Measurements from ENCODE around the gene NDUFB5. TPM values are rescaled to one million over a fixed set of nuclear protein-coding genes. Genes with fewer than 3 reads are reported as not detected.

Gene NDUFB5
- total and polyA plus RNA-seq, 10 of the 15 experiments (the other 5 are each of a cell fraction or from before 2014, with no cell fraction given), result 82.0 to 320 (median 126) TPM

- intact Hi-C loops (cut with micrococcal nuclease; ENCODE audit: unreplicated experiment), result no loop called here
- POLR2A ChIA-PET, result interaction anchor here (0.5 kb wide), 1 partner anchor 30 kb away, joined by 4 read pairs; no protein-coding TSS in a partner anchor
- Histone ChIP-seq H3K36me3 (ENCODE audit: control insufficient read depth in 2 of 2, insufficient read depth in 2 of 2, low read length in 1 of 2) (peaks cover 4 to 20% of the 10 kb centered on the region in 2 experiments; a peak in 3 of 4 replicates), H3K9ac (ENCODE audit: control insufficient read depth, insufficient read depth, low read length) (no peak overlapping the region), H3K79me2 (ENCODE audit: control insufficient read depth, insufficient read depth, low read length) (peaks cover 25% of the 10 kb centered on the region), H3K4me1 (ENCODE audit: control insufficient read depth, insufficient read depth, low read length) (no peaks in the 10 kb centered on the region), H3K4me2 (ENCODE audit: control insufficient read depth, insufficient read depth) (no peak overlapping the region), H3K27ac (ENCODE audit: control insufficient read depth, insufficient read depth) (no peak overlapping the region), H4K20me1 (ENCODE audit: control insufficient read depth, insufficient read depth) (no peaks in the 10 kb centered on the region), H2AFZ (ENCODE audit: control insufficient read depth, low read depth, low read length) (no peak overlapping the region), H3K4me3 (no peak overlapping the region), H3K9me3 (replicated peaks; ENCODE audit: control insufficient read depth, insufficient read depth, low read length) (no peaks in the 10 kb centered on the region), H3K27me3 (replicated peaks in 1 of 2; ENCODE audit: control insufficient read depth in 2 of 2, insufficient read depth in 2 of 2, low read length in 1 of 2) (no peaks in the 10 kb centered on the region)
- no peak for TF ChIP-seq ATF7 (IDR thresholded peaks at IDR 0.05; ENCODE audit: low read depth)
- no peak for TF ChIP-seq TCF7 (IDR thresholded peaks at IDR 0.05; ENCODE audit: borderline replicate concordance)
- TF ChIP-seq MEF2B (IDR thresholded peaks at IDR 0.05; ENCODE audit: partially characterized antibody, poor library complexity, severe bottlenecking), result no peak
- TF ChIP-seq, protein P1, sequence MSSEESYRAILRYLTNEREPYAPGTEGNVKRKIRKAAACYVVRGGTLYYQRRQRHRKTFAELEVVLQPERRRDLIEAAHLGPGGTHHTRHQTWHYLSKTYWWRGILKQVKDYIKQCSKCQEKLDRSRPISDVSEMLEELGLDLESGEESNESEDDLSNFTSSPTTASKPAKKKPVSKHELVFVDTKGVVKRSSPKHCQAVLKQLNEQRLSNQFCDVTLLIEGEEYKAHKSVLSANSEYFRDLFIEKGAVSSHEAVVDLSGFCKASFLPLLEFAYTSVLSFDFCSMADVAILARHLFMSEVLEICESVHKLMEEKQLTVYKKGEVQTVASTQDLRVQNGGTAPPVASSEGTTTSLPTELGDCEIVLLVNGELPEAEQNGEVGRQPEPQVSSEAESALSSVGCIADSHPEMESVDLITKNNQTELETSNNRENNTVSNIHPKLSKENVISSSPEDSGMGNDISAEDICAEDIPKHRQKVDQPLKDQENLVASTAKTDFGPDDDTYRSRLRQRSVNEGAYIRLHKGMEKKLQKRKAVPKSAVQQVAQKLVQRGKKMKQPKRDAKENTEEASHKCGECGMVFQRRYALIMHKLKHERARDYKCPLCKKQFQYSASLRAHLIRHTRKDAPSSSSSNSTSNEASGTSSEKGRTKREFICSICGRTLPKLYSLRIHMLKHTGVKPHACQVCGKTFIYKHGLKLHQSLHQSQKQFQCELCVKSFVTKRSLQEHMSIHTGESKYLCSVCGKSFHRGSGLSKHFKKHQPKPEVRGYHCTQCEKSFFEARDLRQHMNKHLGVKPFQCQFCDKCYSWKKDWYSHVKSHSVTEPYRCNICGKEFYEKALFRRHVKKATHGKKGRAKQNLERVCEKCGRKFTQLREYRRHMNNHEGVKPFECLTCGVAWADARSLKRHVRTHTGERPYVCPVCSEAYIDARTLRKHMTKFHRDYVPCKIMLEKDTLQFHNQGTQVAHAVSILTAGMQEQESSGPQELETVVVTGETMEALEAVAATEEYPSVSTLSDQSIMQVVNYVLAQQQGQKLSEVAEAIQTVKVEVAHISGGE (CRISPR knock-in tag; IDR thresholded peaks at IDR 0.05), result no peak
- no peak for TF ChIP-seq POLR2AphosphoS5 (IDR thresholded peaks at IDR 0.05; ENCODE audit: low read length)
- TF ChIP-seq, protein P2, sequence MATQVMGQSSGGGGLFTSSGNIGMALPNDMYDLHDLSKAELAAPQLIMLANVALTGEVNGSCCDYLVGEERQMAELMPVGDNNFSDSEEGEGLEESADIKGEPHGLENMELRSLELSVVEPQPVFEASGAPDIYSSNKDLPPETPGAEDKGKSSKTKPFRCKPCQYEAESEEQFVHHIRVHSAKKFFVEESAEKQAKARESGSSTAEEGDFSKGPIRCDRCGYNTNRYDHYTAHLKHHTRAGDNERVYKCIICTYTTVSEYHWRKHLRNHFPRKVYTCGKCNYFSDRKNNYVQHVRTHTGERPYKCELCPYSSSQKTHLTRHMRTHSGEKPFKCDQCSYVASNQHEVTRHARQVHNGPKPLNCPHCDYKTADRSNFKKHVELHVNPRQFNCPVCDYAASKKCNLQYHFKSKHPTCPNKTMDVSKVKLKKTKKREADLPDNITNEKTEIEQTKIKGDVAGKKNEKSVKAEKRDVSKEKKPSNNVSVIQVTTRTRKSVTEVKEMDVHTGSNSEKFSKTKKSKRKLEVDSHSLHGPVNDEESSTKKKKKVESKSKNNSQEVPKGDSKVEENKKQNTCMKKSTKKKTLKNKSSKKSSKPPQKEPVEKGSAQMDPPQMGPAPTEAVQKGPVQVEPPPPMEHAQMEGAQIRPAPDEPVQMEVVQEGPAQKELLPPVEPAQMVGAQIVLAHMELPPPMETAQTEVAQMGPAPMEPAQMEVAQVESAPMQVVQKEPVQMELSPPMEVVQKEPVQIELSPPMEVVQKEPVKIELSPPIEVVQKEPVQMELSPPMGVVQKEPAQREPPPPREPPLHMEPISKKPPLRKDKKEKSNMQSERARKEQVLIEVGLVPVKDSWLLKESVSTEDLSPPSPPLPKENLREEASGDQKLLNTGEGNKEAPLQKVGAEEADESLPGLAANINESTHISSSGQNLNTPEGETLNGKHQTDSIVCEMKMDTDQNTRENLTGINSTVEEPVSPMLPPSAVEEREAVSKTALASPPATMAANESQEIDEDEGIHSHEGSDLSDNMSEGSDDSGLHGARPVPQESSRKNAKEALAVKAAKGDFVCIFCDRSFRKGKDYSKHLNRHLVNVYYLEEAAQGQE (IDR thresholded peaks at IDR 0.05; ENCODE audit: low read depth, low read length), result no peak
- TF ChIP-seq SPI1 (IDR thresholded peaks at IDR 0.05; ENCODE audit: borderline replicate concordance, insufficient read depth, low read depth, low read length), result no peak
- no peak for TF ChIP-seq RCOR1 (conservative IDR thresholded peaks at IDR 0.05; ENCODE audit: low read depth, low read length)
- no peak for TF ChIP-seq SUPT20H (IDR thresholded peaks at IDR 0.05; ENCODE audit: borderline replicate concordance, control insufficient read depth, low read depth, low read length)
- CTCF ChIA-PET, result interaction anchor here (0.8 to 1.2 kb wide), 2 partner anchors 10 to 278 kb away, joined by 3 read pairs; no protein-coding TSS in a partner anchor
- DNase-seq (ENCODE audit: low read depth, low spot score) (no peak), FAIRE-seq (no peak), ATAC-seq (no peak)
- BruUV-seq (replicated peaks), result no TSS peak
- RAD21 ChIA-PET (ENCODE audit: unreplicated experiment), result no interaction called here
- 95% methylated on average over 4 of the region's 4 CpGs for WGBS (ENCODE audit: insufficient coverage, insufficient replicate concordance, low lambda C conversion rate, missing lambda C conversion rate)
- in situ Hi-C loops (cut with MboI), result no loop called here
- SMC1A ChIA-PET (ENCODE audit: uncharacterized antibody, unreplicated experiment), result interaction anchor here (0.8 kb wide), 2 partner anchors 9 to 18 kb away, joined by 3 to 4 read pairs; no protein-coding TSS in a partner anchor
Observed at GRCh38 chr3:179599531-179599930, 5.1 kb upstream of the NDUFB5 start.
